Measurements from ENCODE around the gene SPTBN2. TPM values are rescaled to one million over a fixed set of nuclear protein-coding genes. Genes with fewer than 3 reads are reported as not detected.

The SPTBN2 gene
- total RNA-seq, 1 donor: under 0.01 TPM

GRCh38 chr11:66686100-66686785, 42.8 kb downstream of the SPTBN2 start:
- no peak for DNase-seq (ENCODE audit: low read depth)
- no peak for TF ChIP-seq CTCF (IDR thresholded peaks at IDR 0.05; ENCODE audit: insufficient read depth, low read depth, low read length)
- H3K4me3 ChIP-seq (ENCODE audit: low read depth, low read length): no peak overlapping the region

GRCh38 chr11:66685276-66686099, 43.5 kb downstream of the SPTBN2 start:
- no peak for TF ChIP-seq CTCF (IDR thresholded peaks at IDR 0.05; ENCODE audit: insufficient read depth, low read depth, low read length)
- no peak overlapping the region for H3K4me3 ChIP-seq (ENCODE audit: low read depth, low read length)
- DNase-seq (ENCODE audit: low read depth): no peak

- H3K4me3 ChIP-seq (ENCODE audit: low read depth, low read length): no peak overlapping the region
- no peak for DNase-seq (ENCODE audit: low read depth)
- TF ChIP-seq CTCF (IDR thresholded peaks at IDR 0.05; ENCODE audit: insufficient read depth, low read depth, low read length): no peak
These were observed 44.4 kb downstream of the SPTBN2 start for GRCh38 chr11:66684635-66685034.

- no peak for DNase-seq (ENCODE audit: low read depth)
- TF ChIP-seq CTCF (IDR thresholded peaks at IDR 0.05; ENCODE audit: insufficient read depth, low read depth, low read length): no peak
- H3K4me3 ChIP-seq (ENCODE audit: low read depth, low read length): no peak overlapping the region
These were observed 45.1 kb downstream of the SPTBN2 start for GRCh38 chr11:66683877-66684276.

GRCh38 chr11:66680966-66681645, 47.9 kb downstream of the SPTBN2 start:
- TF ChIP-seq CTCF (IDR thresholded peaks at IDR 0.05; ENCODE audit: insufficient read depth, low read depth, low read length): no peak
- DNase-seq (ENCODE audit: low read depth): no peak
- no peak overlapping the region for H3K4me3 ChIP-seq (ENCODE audit: low read depth, low read length)

GRCh38 chr11:66677599-66678375, 51.2 kb downstream of the SPTBN2 start, which contains the start of gene RBM4B:
Gene RBM4B, minus strand, starts transcription at chr11:66677887. Its CDS starts 808 bp downstream, at chr11:66677079.
- no peak for TF ChIP-seq CTCF (IDR thresholded peaks at IDR 0.05; ENCODE audit: insufficient read depth, low read depth, low read length)
- H3K4me3 ChIP-seq (ENCODE audit: low read depth, low read length): peak within 1 kb of the TSS; percentile 81
- peak; percentile 96 for DNase-seq (ENCODE audit: low read depth)
